HT-29 (cell line): ENCODE results near the gene C12orf75. TPM values are rescaled to one million over a fixed set of nuclear protein-coding genes. Genes with fewer than 3 reads are reported as not detected.
A peak's percentile ranks its signal among the peaks of the same experiment; 100 is the strongest.

ENCODE experiments used
- DNase-seq: peaks from one replicate; pipeline ENCODE4 v3.0.0-alpha.2; 2015; ENCODE audit warnings: low spot score
- total RNA-seq: library from RNA; depleted of rRNA; stranded (reverse); fragments of >200 nt; shearing (Covaris generic); gene quantifications from 2 replicates; pipeline ENCODE4 v1.2.3, GENCODE V29; 2014; rRNA removed

The C12orf75 gene
- total RNA-seq, 1 experiment from 2014 or later: 81.9 TPM

- no peak for DNase-seq
Observed at GRCh38 chr12:105418229-105418628, 87.7 kb downstream of the C12orf75 start.

- no peak for DNase-seq
Observed at GRCh38 chr12:105418821-105419291, 88.4 kb downstream of the C12orf75 start.

GRCh38 chr12:105419606-105420005 lies 89.1 kb downstream of the C12orf75 start:
- no peak for DNase-seq

GRCh38 chr12:105420046-105420445 lies 89.6 kb downstream of the C12orf75 start:
- DNase-seq: no peak

- peak; percentile 85 for DNase-seq
Observed at GRCh38 chr12:105420659-105421240, 90.3 kb downstream of the C12orf75 start.

Other genes starting within 250 kb of the C12orf75 start
- gene ALDH1L2, start 246.2 kb upstream of the C12orf75 start, total RNA-seq: not detected in 2 replicates
- gene WASHC4, start 223.0 kb upstream of the C12orf75 start, total RNA-seq: 17.5 and 21.5 TPM in 2 replicates
- 10.3 and 13.3 TPM in 2 replicates for gene APPL2, start 94.5 kb upstream of the C12orf75 start, total RNA-seq